TTC549 (cell line): ENCODE results near the gene PDIK1L.

Experiments
- FAIRE-seq: peaks from 2 replicates; lab custom pipeline; 2012; peaks lifted over from hg19 to GRCh38; lab: Jason Lieb, UNC

PDIK1L gene

GRCh38 chr1:26122988-26123973 is 11.7 kb downstream of the PDIK1L start:
- FAIRE-seq: no peak

DNA sequence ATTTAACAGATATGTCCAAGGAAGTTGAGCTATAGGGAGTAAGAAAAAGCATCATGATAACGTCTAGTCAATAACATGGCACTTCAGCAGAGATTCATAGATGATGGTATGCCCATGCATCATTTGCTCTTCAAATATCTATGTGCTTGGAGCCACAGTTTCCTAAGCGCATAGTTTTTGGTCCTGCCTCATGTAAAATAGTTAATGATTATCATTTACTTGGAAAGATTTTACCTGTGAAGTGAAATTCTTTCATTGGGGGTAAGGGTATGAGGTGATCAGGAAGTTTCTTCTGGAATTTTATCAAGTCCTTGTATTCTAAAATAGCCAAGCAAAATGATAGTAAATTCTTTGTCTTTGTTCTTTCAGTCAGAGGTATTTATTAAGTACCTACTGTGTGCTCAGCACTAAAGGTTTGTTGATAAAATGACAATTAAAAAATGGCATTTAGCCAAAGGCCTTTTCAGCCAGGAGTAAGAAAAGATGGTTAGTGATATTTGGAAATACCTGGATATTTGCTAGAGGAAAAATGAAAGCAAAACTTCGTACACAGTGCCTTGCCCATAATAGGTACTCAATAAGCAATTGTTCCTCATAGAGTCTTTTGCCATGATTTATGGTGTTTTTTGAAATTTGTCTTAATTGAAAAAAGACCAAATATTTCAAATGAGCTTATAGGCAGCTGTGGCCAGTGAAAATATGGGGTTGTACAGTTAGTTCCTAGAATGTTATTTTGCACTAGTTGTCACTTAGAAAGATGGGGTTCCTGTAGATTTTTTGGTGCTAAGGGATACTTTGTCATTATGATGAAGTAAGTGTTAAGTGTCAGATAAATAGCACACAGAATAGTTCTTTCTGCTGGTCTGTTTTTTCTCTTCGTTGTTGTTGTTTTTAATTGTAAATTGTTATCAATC is 13.1 kb downstream of the PDIK1L start:
- FAIRE-seq: no peak

- no peak for FAIRE-seq
Measured at GRCh38 chr1:26125382-26125781, 13.8 kb downstream of the PDIK1L start.

DNA sequence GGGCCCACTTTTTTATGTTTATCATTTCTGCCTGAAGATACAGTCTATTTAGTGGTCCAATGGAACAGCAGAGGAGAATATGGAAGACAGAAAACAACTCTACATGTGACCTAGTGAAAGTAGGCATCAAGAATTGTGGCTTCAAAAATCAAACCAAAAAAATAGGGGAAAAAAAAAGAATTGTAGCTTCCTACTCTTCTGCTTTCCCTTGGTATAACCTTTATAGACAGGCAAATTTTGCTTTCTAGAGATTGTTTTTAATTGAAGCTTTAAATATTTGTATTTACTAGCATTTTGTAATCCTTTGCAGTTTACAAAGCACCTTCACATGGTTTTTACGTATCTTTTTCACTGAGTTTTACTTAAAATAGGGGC is 14.3 kb downstream of the PDIK1L start:
- no peak for FAIRE-seq

- FAIRE-seq: no peak
Measured at GRCh38 chr1:26126321-26127084, 14.9 kb downstream of the PDIK1L start.

DNA sequence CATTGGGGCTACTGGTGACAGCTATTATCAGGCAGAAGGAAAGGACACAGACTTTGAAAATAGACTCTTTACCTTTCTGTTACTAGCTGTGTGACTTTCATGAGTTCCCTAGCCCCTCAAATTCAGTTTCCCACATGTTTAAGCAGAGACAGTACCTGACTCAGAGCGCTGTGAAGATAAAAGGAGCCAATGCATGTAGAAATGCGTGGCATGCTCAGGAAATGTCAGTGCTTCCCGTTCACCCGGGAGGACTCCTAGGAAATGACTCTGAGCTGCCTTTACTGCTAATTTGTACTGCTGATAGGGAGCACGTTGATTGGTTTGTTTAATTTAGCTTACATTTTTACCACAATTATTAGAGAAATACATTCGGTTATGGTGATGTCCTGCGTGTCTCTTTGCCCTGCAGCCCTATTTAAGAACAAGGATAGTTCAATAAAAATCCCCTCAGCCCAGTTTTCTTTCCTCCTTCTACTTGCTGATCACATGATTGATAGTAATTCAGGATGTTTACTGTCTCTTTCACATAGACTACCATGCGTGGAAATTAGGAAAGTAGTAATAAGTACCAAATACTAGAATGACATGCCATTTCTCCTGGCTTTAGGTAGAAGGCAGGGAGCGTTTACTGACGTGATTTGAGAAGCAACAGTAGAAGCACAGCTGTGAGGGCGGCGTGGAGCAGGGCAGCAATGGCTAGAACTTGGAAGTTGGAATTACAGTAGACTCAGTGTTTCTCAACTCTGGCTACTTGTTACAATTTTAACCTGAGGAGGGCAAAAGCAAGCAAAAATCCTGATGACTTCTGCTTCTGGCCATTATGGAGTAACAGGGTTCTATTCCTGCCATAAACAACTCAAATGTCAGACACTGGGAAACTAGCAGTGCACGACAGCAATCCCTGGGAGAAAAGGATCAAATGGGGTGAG is 15.9 kb downstream of the PDIK1L start:
- FAIRE-seq: no peak

DNA sequence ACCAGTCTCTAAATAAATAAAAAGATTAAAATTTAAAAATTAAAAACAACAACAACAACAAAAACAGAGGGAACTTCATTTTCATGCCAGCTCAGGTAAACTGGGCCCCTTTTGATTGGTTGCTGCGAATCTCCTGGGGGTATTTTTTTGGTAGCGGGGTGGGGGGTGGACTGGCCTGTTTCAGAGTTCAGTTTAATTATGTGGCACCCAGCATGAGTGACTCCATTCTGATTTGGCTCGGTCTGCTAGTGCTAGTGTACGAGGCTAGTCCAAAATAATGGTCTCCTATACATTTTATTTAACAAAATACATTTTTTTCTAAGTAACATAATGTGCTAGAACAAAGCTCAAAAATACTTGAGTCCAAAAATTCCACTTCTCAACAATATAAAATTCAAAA is 18.2 kb downstream of the PDIK1L start:
- no peak for FAIRE-seq

- no peak for FAIRE-seq
Measured at GRCh38 chr1:26130695-26131094, 19.1 kb downstream of the PDIK1L start.

GRCh38 chr1:26132128-26132833 is 20.7 kb downstream of the PDIK1L start:
- no peak for FAIRE-seq

- no peak for FAIRE-seq
Measured at GRCh38 chr1:26132834-26133167, 21.2 kb downstream of the PDIK1L start.

DNA sequence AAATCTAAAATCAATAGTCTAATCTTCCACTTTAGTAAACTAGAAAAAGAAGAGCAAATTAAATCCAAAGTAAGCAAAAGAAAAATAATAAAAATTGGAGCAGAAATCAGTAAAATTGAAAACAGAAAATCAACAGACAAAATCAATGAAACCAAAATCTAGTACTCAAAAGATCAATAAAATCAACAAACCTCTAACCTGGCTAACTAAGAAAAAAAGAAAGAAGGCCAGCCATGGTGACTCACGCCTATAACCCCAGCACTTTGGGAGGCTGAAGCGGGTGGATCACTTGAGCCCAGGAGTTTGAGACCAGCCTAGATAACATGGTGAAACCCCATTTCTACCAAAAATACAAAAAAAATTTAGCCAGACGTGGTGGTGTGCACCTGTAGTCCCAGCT is 22.8 kb downstream of the PDIK1L start:
- no peak for FAIRE-seq

GRCh38 chr1:26138974-26139558 is 27.4 kb downstream of the PDIK1L start:
- no peak for FAIRE-seq

DNA sequence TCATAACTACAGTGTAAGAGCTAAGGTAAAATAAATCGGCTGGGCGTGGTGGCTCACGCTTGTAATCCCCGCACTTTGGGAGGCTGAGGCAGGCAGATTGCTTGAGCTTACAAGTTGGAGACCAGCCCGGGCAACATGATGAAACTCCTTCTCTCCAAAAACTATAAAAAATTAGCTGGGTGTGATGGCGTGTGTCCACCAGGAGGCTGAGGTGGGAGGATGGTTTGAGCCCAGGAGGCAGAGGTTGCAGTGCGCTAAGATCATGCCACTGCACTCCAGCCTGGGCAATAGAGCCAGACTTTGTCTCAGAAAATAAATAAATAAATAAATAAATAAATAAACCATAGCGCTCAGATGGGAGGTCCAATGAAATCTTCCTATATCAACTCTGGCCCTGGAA is 30.5 kb downstream of the PDIK1L start:
- no peak for FAIRE-seq

DNA sequence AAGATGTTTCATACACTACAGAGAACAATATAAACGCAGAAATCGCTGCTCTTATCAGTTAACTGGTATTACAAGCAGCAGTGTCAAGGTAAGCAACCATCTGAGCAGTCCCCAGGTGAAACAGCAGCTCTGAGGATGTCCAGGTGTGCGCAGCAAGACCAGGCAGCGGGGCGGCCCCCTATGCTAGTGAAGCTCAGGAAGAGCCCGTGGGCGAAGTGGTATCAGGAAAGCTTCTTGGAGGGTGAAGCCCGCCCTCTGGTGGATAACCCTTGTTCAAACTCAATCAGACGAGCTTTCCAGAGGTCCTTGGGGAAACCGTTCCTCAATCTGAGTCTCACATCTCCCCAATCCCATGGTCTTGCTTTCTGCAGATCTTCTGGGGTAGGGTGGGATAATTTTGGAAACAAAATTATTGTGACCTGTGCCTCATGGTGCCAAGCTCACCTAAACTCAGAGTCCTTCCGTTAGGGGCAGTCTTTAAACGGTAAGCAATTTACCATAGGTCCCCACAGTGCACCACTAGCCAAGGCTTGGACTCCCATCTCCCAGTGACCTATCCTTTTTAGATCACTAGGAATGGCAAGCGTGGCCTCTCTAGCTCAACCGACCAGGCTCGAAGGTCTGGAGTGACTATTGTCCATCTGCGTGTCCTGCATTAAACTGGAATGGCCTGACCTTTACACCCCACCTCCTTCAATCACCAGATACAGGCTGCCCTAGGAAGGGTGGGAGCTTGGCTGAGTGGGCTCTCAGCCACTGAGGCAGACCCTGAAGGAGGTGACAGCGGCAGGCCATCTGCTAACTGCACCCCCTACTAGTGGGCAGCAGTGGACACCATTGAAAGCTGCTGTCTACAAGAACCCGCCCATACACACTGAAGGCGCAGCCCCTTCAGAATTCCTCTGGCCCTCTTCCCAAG is 33.7 kb downstream of the PDIK1L start:
- peak; percentile 36 for FAIRE-seq

- FAIRE-seq: no peak
Measured at GRCh38 chr1:26145960-26146294, 34.3 kb downstream of the PDIK1L start.

DNA sequence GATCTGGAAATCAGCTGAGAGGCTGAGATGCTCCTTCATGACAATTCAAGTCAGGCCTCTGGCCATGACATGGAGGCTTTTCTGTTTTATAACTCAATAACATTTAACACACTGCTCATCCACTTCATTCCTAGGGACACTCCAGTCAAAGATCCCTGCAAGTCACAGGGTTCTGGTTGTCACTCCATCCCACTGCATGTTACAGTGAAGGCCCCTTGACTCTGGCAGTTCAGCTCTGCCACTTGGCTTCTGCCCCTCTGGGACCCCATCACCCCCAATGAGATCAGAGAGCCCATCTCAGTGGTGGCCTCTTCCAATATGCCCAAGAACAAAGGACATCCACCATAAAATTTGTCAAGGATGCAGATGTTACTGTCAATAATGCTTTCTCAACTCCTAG is 37.3 kb downstream of the PDIK1L start:
- no peak for FAIRE-seq

DNA sequence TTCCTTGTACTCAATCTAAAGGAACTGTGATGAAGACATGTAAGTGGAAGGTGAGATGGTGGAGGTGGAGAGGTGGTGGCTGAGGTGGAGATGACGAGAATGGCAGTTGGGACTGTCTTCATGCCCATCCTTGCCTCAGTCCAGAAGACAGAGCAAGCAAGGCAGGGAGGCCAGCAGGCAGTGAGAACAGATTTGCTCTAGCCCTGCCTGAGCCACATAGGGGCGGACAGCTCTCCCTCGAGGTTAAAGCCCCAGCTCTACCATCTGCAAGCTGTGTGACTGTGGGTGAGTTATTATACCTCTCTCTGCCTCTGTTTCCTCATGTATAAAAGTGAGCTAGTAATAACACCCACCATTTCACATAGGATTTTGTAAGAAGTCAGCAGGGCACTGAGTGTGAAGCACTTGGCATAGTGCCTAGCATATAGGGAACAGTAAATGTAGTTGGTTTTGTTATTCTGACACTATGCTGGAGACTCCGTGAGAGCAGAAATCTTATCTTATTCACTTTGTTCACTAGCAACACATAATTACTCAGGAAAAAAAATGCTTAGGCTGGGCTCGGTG is 42.4 kb downstream of the PDIK1L start:
- no peak for FAIRE-seq

DNA sequence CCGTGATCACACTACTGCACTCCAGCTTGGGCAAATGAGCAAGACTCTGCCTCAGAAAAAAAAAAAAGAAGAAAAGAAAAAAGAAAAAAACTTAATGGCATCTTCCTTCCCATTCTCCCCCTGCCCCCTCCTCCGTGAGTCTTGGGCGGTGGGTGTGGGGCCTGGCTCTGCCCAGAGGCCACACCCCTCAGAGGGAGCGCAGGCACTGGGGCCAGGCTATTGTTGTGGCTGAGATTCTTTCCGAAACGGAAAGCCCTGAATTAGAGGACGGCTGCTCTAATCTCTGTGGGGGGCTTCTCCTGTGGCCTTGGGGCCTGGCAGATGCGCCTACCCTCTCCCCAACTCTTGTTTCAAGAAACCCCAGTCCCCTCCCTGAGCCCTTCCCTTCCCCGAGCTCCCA is 43.1 kb downstream of the PDIK1L start:
- FAIRE-seq: no peak
